Prostate gland (tissue), 2 donors: ENCODE measurements around the gene PKNOX2. TPM values are rescaled to one million over a fixed set of nuclear protein-coding genes. Genes with fewer than 3 reads are reported as not detected.

Source experiments
- DNase-seq: peaks from one replicate; pipeline ENCODE4 v3.0.0-alpha.2; 2019; ENCODE audit warnings: low spot score
- H3K27ac ChIP-seq, 2 donors: fragments of 200-600 bp; sonication (generic); 2 replicates each; pipeline ENCODE4 v1.5.1; 2017 to 2019
- H3K27me3 ChIP-seq: fragments of 200-600 bp; sonication (generic); replicated peaks from 2 replicates; pipeline ENCODE4 v1.5.1; 2019; ENCODE audit not compliant: insufficient read depth
- H3K36me3 ChIP-seq, 2 donors: fragments of 200-600 bp; sonication (generic); 1 replicate in 1 of 2; 2 replicates in 1 of 2; pipeline versions ENCODE4 v1.5.1 to v1.8.1; 2017 to 2019
- H3K4me1 ChIP-seq: fragments of 200-600 bp; sonication (generic); replicated peaks from 2 replicates; pipeline ENCODE4 v1.5.1; 2019
- H3K4me3 ChIP-seq, 2 donors: fragments of 200-600 bp; sonication (generic); 2 replicates each; pipeline ENCODE4 v1.5.1; 2017 to 2019
- H3K9me3 ChIP-seq: fragments of 200-600 bp; sonication (generic); 2 replicates; pipeline ENCODE4 v1.5.1; 2017
- POLR2A ChIP-seq: fragments of 450-650 bp; IDR thresholded peaks from one replicate; pipeline ENCODE4 v1.6.1; 2016; ENCODE audit warnings: antibody characterized with exemption, mild to moderate bottlenecking
- POLR2AphosphoS5 ChIP-seq: sonication (generic); formaldehyde crosslinking; IDR thresholded peaks from one replicate; pipeline ENCODE4 v1.6.1; 2017; ENCODE audit warnings: antibody characterized with exemption
- WGBS: methylation state at CpG from one replicate; pipeline ENCODE4 v1.1.5; 2018; 5-methylcytosine and 5-hydroxymethylcytosine counted together
- intact Hi-C: fragments of 100-400 bp; cut with DNase I; formaldehyde crosslinking; loops from one replicate; pipeline ENCODE4 v1.14.2; 2022
- total RNA-seq, 2 donors: library from RNA; depleted of rRNA; stranded (reverse); fragments of >200 nt; gene quantifications; one replicate each; pipeline ENCODE4 v1.1.0, GENCODE V29; 2016
- TF ChIP-seq, protein P1 (sequence below), 4 experiments: fragments of 200-600 bp in 2 of 4; fragments of 450-650 bp in 2 of 4; sonication (generic) in 2 of 4; IDR thresholded peaks; 1 replicate in 3 of 4; 2 replicates in 1 of 4; pipeline ENCODE4 v1.5.1; 2016 to 2019; ENCODE audit warnings: antibody characterized with exemption in 4 of 4, mild to moderate bottlenecking in 2 of 4, moderate library complexity in 2 of 4

The PKNOX2 gene
- total RNA-seq, 2 donors from 2014 or later: 12.3 to 14.7 TPM

DNA sequence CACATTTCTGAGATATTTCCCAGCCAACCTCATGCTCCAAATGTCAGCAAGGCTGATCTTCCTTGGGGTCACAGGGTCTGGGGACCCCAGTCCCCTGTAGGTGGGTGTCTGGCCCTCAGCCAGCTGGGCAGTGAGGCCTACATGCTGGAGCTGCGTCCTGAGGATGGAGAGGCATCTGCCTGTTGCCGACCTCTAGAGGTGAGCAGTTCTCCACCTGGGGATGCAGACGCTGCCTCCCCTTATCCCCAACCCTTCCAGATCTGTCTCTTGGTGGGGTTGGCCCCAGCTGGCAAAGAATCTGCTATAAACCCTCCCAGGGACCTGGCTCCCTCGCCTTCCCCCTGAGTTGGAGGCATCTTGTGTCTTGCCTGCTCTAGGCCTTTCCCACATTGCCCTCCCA, 79.6 kb downstream of the PKNOX2 start:
- intact Hi-C loops: no loop called here
- no peaks in the 10 kb centered on the region for H3K27me3 ChIP-seq
- no peak for DNase-seq
- no peak overlapping the region for H3K27ac ChIP-seq
- no peak for TF ChIP-seq POLR2AphosphoS5
- no peak for TF ChIP-seq POLR2A
- TF ChIP-seq, protein P1, sequence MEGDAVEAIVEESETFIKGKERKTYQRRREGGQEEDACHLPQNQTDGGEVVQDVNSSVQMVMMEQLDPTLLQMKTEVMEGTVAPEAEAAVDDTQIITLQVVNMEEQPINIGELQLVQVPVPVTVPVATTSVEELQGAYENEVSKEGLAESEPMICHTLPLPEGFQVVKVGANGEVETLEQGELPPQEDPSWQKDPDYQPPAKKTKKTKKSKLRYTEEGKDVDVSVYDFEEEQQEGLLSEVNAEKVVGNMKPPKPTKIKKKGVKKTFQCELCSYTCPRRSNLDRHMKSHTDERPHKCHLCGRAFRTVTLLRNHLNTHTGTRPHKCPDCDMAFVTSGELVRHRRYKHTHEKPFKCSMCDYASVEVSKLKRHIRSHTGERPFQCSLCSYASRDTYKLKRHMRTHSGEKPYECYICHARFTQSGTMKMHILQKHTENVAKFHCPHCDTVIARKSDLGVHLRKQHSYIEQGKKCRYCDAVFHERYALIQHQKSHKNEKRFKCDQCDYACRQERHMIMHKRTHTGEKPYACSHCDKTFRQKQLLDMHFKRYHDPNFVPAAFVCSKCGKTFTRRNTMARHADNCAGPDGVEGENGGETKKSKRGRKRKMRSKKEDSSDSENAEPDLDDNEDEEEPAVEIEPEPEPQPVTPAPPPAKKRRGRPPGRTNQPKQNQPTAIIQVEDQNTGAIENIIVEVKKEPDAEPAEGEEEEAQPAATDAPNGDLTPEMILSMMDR (IDR thresholded peaks at IDR 0.05): no peak
- 81% methylated on average over 4 of the region's 4 CpGs for WGBS
- H3K9me3 ChIP-seq: no peaks in the 10 kb centered on the region
- no peaks in the 10 kb centered on the region for H3K4me1 ChIP-seq
- no peaks in the 10 kb centered on the region for H3K36me3 ChIP-seq
- H3K4me3 ChIP-seq: no peak overlapping the region

DNA sequence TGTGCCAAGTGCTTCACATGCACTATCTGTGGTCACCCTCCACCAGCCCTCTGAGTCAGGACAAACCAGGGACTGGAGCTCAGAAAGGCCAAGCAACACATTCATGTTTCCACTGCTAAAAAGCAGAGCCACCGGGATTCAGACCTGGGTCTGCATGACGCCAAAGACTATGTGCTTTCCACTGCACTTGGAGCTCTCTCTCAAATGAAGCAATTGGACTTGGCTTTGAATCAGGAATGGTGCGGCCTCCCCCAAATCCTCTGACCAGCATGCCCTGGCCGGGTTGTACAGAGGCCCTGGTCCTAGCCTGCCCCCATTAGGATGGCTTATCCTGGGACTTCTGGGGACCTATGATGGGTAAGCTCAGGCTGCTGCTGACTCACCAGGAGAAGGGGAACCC, 80.7 kb downstream of the PKNOX2 start:
- H3K4me3 ChIP-seq: no peak overlapping the region
- no peaks in the 10 kb centered on the region for H3K36me3 ChIP-seq
- WGBS: 75% methylated on average over 4 of the region's 4 CpGs
- DNase-seq: no peak
- TF ChIP-seq, protein P1 (IDR thresholded peaks at IDR 0.05): no peak
- no peak for TF ChIP-seq POLR2AphosphoS5
- no peak for TF ChIP-seq POLR2A
- intact Hi-C loops: no loop called here
- H3K4me1 ChIP-seq: no peaks in the 10 kb centered on the region
- H3K27ac ChIP-seq: no peak overlapping the region
- no peaks in the 10 kb centered on the region for H3K27me3 ChIP-seq
- no peaks in the 10 kb centered on the region for H3K9me3 ChIP-seq

DNA sequence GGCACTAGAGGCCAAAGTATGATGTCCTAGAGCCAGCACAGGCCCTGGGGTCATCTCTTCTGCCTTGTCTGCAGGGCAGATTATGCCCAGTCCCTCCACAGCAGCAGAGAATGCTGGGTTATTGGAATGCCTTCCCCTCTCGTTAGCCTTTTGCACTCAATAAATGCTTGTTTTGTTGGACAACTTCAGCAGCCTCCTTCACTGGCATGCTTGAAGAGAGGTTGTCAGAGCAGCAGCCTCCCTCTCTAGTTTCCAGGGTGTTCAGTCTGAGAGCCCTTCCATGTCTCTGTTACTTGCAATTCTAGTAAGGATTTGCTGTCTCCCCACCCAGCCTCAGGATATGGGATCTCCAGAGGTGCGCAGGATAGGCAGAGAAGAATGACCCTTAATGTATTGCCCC, 82.9 kb downstream of the PKNOX2 start:
- no peaks in the 10 kb centered on the region for H3K36me3 ChIP-seq
- TF ChIP-seq POLR2AphosphoS5 (no peak), POLR2A (no peak)
- TF ChIP-seq, protein P1 (IDR thresholded peaks at IDR 0.05): no peak
- H3K4me3 ChIP-seq: no peak overlapping the region
- H3K4me1 ChIP-seq: no peaks in the 10 kb centered on the region
- WGBS: 88% methylated on average over 2 of the region's 2 CpGs
- intact Hi-C loops: no loop called here
- DNase-seq: no peak
- H3K27me3 ChIP-seq: no peaks in the 10 kb centered on the region
- no peaks in the 10 kb centered on the region for H3K9me3 ChIP-seq
- no peak overlapping the region for H3K27ac ChIP-seq

DNA sequence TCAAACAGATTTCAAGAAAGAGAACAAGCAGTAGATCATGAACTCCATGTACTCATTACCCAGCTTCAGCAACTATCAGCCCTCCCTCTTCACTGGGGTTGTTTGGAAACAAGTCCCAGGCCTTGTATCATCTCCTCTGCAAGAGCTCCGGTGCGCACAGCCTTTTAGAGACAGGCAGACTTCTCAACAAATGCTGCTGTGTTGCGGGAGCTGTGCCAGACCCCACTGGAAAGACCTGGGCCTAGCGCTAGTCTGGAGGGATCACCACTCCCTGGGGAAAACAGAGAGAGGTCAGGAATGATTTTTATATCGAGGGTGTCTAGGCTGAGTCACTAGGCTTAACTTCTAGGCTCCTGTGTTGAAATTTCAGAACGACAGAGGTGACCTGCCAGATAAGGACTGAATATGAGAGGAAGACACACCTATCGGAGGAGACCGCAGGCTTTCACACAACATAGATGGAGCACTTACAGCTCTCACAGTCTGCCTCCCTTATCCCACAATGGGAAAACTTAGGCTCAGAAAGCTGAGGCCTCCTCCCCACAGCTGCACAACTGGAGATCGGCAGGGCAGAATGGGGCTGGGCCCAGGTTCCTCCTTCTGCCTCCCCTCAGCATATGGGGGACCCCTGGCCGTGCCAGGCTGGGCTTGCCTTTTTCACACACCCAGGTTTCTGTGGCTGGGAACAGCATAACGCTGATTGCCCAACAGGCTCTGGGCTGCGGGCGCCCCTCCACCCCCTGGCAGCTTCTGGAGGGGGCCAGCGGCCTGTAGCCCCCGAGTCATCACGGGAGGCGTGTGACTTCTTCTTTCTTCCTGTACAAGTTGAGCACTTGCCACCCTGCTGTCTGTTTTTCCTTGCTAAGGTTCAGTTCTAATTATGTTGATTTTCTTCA, 86.0 kb downstream of the PKNOX2 start:
- no peak for DNase-seq
- no peaks in the 10 kb centered on the region for H3K4me1 ChIP-seq
- H3K4me3 ChIP-seq: no peak overlapping the region
- no peaks in the 10 kb centered on the region for H3K9me3 ChIP-seq
- H3K27me3 ChIP-seq: no peaks in the 10 kb centered on the region
- no peak for TF ChIP-seq POLR2A
- TF ChIP-seq, protein P1 (IDR thresholded peaks at IDR 0.05): no peak
- TF ChIP-seq POLR2AphosphoS5: no peak
- WGBS: 68% methylated on average over 17 of the region's 17 CpGs
- intact Hi-C loops: no loop called here
- no peaks in the 10 kb centered on the region for H3K36me3 ChIP-seq
- peak overlapping the region in 1 of 2 donors; percentile 33 for H3K27ac ChIP-seq

DNA sequence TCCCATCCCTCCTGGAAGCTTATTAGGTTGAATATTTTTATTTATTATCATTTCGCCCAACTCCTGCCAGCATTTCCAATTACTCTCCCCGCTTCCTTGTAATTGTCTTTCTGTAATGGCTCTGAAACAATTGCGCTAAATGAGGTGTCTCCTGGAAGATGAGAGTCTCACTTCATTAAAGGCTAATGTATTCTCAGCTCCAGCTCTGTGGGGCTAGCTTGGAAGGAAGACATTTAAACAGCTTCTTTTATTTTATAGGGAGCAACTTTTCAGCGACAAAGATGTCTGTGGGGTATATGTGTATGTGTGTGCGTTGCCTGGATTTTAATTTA, 86.6 kb downstream of the PKNOX2 start:
- Histone ChIP-seq H3K9me3 (no peaks in the 10 kb centered on the region), H3K4me1 (no peaks in the 10 kb centered on the region), H3K27ac (no peak overlapping the region), H3K4me3 (no peak overlapping the region), H3K36me3 (no peaks in the 10 kb centered on the region), H3K27me3 (no peaks in the 10 kb centered on the region)
- no peak for DNase-seq
- WGBS: 87% methylated on average over 5 of the region's 5 CpGs
- TF ChIP-seq, protein P1 (IDR thresholded peaks at IDR 0.05): no peak
- TF ChIP-seq POLR2A: no peak
- TF ChIP-seq POLR2AphosphoS5: no peak
- intact Hi-C loops: no loop called here
